LHCN-M2 (cell line): ENCODE data around the gene TNFRSF6B. TPM values are rescaled to one million over a fixed set of nuclear protein-coding genes. Genes with fewer than 3 reads are reported as not detected.

Source experiments
- DNase-seq: peaks from one replicate; pipeline ENCODE4 v3.0.0-alpha.2; 2012; ENCODE audit warnings: low read depth
- total RNA-seq: library from RNA; depleted of rRNA; stranded (reverse); fragments of >200 nt; gene quantifications from 2 replicates; pipeline ENCODE4 v1.2.3, GENCODE V29; 2014

TNFRSF6B gene
- total RNA-seq, 1 experiment from 2014 or later: 6.7 TPM

DNA sequence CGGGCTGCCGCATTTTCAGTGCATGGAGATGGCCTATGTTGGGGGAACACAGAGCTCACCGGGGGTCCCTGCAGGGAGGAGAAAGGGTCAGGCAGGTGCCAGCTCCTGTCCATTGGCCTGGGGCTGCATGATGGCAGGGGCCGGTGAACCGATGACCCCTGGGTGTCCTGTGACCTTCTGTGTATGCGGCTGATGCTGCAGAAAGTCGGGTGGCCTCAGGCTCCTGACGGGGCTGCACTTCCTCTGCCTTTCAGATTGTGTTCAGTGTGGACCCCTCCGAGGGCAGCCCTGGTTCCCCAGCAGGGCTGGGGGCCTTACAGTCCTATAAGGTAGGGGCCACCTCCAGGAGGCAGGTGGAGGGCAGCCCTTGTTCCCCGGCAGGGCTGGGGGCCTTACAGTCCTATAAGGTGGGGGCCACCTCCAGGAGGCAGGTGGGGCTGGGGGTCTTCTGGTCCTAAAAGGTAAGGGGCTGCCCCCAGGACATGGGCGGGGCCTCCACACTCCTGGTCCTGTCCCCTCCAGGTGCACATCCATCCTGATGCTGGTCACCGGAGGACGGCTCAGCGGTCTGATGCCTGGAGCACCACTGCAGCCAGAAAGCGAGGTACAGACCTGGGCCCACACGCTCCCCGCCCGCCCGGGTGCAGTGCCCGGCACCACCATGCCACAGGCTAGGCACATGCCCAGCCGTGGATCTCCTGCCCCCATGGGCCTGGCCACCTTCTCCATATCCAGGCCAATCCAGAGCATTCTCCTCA lies 11.0 kb upstream of the TNFRSF6B start:
- no peak for DNase-seq

DNA sequence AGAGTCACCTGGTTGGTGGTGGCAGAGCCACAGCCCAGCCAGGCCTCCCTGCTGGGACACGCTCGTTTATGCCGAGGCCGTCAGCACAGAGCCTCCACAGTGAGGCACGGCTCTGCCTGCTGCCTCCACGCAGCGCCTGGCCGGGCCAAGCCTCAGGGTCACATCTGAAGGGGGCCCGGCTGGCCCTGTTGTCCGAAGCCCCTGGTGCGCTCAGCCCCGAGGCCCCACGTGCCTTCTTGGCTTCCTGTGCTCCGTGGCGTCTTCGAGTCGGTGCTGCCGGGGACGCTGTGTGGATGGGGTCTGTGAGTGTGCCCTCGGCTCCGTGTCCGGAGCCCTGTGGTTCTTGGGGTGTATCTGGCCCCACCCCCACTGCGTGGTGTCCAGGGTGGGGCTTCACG lies 10.4 kb upstream of the TNFRSF6B start:
- no peak for DNase-seq

- DNase-seq: peak; percentile 92
These were observed 9.7 kb upstream of the TNFRSF6B start for GRCh38 chr20:63686492-63687321.

- no peak for DNase-seq
These were observed 8.9 kb upstream of the TNFRSF6B start for GRCh38 chr20:63687419-63688178.

DNA sequence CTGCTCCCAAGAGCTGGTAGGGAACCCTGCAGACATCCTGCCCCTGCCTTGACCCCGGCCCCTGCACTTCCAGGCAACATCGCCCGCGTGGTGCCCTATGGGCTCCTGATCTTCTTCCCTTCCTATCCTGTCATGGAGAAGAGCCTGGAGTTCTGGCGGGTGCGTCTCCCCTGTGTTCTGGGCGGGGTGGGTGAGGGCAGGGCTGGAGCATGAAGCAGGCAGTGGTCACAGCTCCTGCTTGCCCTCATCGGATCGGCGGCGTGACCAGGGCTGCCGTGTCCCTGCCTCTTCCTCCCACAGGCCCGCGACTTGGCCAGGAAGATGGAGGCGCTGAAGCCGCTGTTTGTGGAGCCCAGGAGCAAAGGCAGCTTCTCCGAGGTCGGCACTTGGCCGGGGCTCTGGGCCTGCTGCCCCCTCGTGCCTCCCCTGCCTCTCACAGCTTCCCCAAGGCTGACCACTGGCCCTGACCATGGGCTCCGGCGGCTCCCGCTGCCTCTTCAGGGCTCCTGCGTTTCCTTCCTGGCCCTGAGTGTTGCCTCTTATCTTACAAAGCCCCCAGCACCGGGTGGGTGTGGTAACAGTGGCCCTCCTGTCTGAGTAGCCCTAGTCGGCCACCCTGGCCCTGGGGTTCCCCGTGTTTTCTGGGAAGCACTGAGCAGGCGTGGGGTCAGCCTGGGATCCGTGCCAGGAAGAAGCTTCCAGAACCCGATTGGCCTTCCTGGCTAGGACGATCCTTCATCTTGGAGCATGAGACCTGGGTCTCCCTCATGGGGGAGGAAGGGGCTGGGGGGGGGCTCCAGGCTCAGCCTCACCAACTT lies 8.0 kb upstream of the TNFRSF6B start:
- DNase-seq: no peak

- no peak for DNase-seq
These were observed 7.1 kb upstream of the TNFRSF6B start for GRCh38 chr20:63689046-63690002.

- no peak for DNase-seq
These were observed 6.2 kb upstream of the TNFRSF6B start for GRCh38 chr20:63690003-63690897.

GRCh38 chr20:63690898-63691710 lies 5.3 kb upstream of the TNFRSF6B start:
- no peak for DNase-seq

GRCh38 chr20:63691711-63692435 lies 4.6 kb upstream of the TNFRSF6B start:
- DNase-seq: no peak

GRCh38 chr20:63692436-63693082 lies 3.9 kb upstream of the TNFRSF6B start:
- DNase-seq: peak; percentile 37

GRCh38 chr20:63693083-63693732 lies 3.2 kb upstream of the TNFRSF6B start:
- DNase-seq: no peak

GRCh38 chr20:63693733-63694583 lies 2.5 kb upstream of the TNFRSF6B start:
- DNase-seq: no peak

DNA sequence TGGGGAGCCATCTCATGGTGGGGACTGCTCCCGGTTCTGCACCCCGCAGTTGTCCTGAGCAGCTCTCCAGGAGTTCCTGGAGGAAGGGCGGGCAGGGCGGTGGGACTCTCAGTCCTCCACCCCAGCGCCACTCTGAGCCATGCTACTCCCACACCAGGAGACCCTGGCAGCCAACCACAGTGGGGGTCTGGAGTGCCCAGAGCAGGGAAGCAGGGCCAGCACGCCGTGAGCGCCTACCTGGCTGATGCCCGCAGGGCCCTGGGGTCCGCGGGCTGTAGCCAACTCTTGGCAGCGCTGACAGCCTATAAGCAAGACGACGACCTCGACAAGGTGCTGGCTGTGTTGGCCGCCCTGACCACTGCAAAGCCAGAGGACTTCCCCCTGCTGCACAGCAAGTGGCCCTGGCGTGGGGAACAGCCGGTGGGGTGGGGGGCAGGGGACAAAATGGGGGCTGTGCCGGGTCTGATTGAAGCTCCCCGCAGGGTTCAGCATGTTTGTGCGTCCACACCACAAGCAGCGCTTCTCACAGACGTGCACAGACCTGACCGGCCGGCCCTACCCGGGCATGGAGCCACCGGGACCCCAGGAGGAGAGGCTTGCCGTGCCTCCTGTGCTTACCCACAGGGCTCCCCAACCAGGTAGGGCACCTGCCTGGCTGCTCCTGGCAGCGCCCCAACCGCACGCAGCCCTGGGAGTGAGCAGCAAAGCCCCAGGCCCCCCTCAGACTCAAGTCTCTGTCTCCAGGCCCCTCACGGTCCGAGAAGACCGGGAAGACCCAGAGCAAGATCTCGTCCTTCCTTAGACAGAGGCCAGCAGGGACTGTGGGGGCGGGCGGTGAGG lies 1.6 kb upstream of the TNFRSF6B start:
- DNase-seq: no peak
